ENCODE measurements around the gene ULK4.

- TF ChIP-seq POLR2AphosphoS5 (IDR thresholded peaks at IDR 0.05; ENCODE audit: low read depth, low read length), result peak; percentile 45; the same call in 1 of the 2 replicates
- no peak for TF ChIP-seq YY1 (IDR thresholded peaks at IDR 0.05; ENCODE audit: low read depth)
- TF ChIP-seq, protein P1, sequence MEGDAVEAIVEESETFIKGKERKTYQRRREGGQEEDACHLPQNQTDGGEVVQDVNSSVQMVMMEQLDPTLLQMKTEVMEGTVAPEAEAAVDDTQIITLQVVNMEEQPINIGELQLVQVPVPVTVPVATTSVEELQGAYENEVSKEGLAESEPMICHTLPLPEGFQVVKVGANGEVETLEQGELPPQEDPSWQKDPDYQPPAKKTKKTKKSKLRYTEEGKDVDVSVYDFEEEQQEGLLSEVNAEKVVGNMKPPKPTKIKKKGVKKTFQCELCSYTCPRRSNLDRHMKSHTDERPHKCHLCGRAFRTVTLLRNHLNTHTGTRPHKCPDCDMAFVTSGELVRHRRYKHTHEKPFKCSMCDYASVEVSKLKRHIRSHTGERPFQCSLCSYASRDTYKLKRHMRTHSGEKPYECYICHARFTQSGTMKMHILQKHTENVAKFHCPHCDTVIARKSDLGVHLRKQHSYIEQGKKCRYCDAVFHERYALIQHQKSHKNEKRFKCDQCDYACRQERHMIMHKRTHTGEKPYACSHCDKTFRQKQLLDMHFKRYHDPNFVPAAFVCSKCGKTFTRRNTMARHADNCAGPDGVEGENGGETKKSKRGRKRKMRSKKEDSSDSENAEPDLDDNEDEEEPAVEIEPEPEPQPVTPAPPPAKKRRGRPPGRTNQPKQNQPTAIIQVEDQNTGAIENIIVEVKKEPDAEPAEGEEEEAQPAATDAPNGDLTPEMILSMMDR (IDR thresholded peaks at IDR 0.05), result no peak
- no peak for TF ChIP-seq TEAD4 (IDR thresholded peaks at IDR 0.05; ENCODE audit: borderline replicate concordance, insufficient read depth)
- TF ChIP-seq USF2 (IDR thresholded peaks at IDR 0.05; ENCODE audit: borderline replicate concordance, low read depth, low read length), result no peak
- peak; percentile 61; the same call in 1 of the 2 replicates for TF ChIP-seq PBX3 (IDR thresholded peaks at IDR 0.05)
- peak; percentile 13; the same call in 1 of the 2 replicates for TF ChIP-seq RCOR1 (IDR thresholded peaks at IDR 0.05; ENCODE audit: low read length)
- TF ChIP-seq EZH2phosphoT487 (IDR thresholded peaks at IDR 0.05; ENCODE audit: borderline replicate concordance, low read depth), result no peak
- peak; percentile 53 for TF ChIP-seq GATA2 (CRISPR knock-in tag; IDR thresholded peaks at IDR 0.05)
- no peak for TF ChIP-seq FOSL2 (IDR thresholded peaks at IDR 0.05; ENCODE audit: borderline replicate concordance, low read depth)
Observed at GRCh38 chr3:41362638-41363559, 599.0 kb downstream of the ULK4 start.
